Stimulated activated CD4-positive, alpha-beta T cell treated with anti-CD3 and anti-CD28 coated beads, Interleukin-4, amount 100 ng/mL, for 24 hours (primary cell): ENCODE measurements around the gene MYH7B.

Source experiments
- DNase-seq: peaks from one replicate; pipeline ENCODE4 v3.0.0-alpha.2; 2020

The MYH7B gene

GRCh38 chr20:34945315-34946077 lies 10.2 kb upstream of the MYH7B start:
- no peak for DNase-seq

GRCh38 chr20:34946661-34947060 lies 9.0 kb upstream of the MYH7B start:
- DNase-seq: no peak

GRCh38 chr20:34947336-34947735 lies 8.3 kb upstream of the MYH7B start:
- no peak for DNase-seq

GRCh38 chr20:34948030-34948429 lies 7.6 kb upstream of the MYH7B start:
- no peak for DNase-seq

GRCh38 chr20:34949120-34949519 lies 6.5 kb upstream of the MYH7B start:
- no peak for DNase-seq

GRCh38 chr20:34951252-34951651 lies 4.4 kb upstream of the MYH7B start:
- no peak for DNase-seq

- DNase-seq: no peak
These were observed 4.0 kb upstream of the MYH7B start for GRCh38 chr20:34951652-34952051.

- no peak for DNase-seq
These were observed 3.0 kb upstream of the MYH7B start for GRCh38 chr20:34952671-34953070.

GRCh38 chr20:34953960-34954359 lies 1.7 kb upstream of the MYH7B start:
- DNase-seq: no peak

GRCh38 chr20:34954904-34955230 lies 801 bp upstream of the MYH7B start:
- DNase-seq: peak; percentile 6

GRCh38 chr20:34956041-34956458 lies 382 bp downstream of the MYH7B start:
- DNase-seq: no peak

- no peak for DNase-seq
These were observed 1.2 kb downstream of the MYH7B start for GRCh38 chr20:34956751-34957472.

GRCh38 chr20:34964486-34964885 lies 8.8 kb downstream of the MYH7B start:
- DNase-seq: no peak

GRCh38 chr20:34965051-34965450 lies 9.4 kb downstream of the MYH7B start:
- DNase-seq: no peak

- DNase-seq: no peak
These were observed 11.8 kb downstream of the MYH7B start for GRCh38 chr20:34967421-34967820.

- no peak for DNase-seq
These were observed 12.5 kb downstream of the MYH7B start for GRCh38 chr20:34968042-34968775.

- no peak for DNase-seq
These were observed 14.6 kb downstream of the MYH7B start for GRCh38 chr20:34970193-34970840.

- DNase-seq: no peak
These were observed 15.3 kb downstream of the MYH7B start for GRCh38 chr20:34970846-34971560.

GRCh38 chr20:34971561-34972235 lies 16.0 kb downstream of the MYH7B start:
- DNase-seq: no peak

GRCh38 chr20:34974246-34974645 lies 18.6 kb downstream of the MYH7B start:
- no peak for DNase-seq

GRCh38 chr20:34976286-34976685 lies 20.6 kb downstream of the MYH7B start:
- no peak for DNase-seq
